ENCODE measurements around the gene EIF4H. TPM values are rescaled to one million over a fixed set of nuclear protein-coding genes. Genes with fewer than 3 reads are reported as not detected.

The EIF4H gene
- total and polyA plus RNA-seq, 2 donors (not counting 3 experiments of a cell fraction or from before 2014, with no cell fraction given): 406 to 415 TPM

- H3K9me1 ChIP-seq (replicated peaks; ENCODE audit: control insufficient read depth, extremely low read depth, insufficient read depth, low read length): no peaks in the 10 kb centered on the region
- H3K9me3 ChIP-seq (replicated peaks; ENCODE audit: control insufficient read depth, insufficient read depth, low read length): no peaks in the 10 kb centered on the region
- no TSS peak for BruUV-seq (replicated peaks)
- no peak overlapping the region for H3K4me3 ChIP-seq (replicated peaks in 1 of 3; ENCODE audit: insufficient read depth in 1 of 3, low read depth in 1 of 3, low read length in 3 of 3)
- H4K20me1 ChIP-seq (replicated peaks; ENCODE audit: control insufficient read depth, extremely low read depth, insufficient read depth, low read length): no peaks in the 10 kb centered on the region
- TF ChIP-seq JUN (IDR thresholded peaks at IDR 0.05; ENCODE audit: borderline replicate concordance, insufficient read depth, insufficient read length, low read depth) (no peak), GATA2 (IDR thresholded peaks at IDR 0.05; ENCODE audit: insufficient read depth, insufficient read length, low read depth, low read length) (no peak), MAX (IDR thresholded peaks at IDR 0.05; ENCODE audit: insufficient read depth, insufficient read length) (no peak), CTCF (IDR thresholded peaks at IDR 0.05; ENCODE audit: extremely low read depth in 1 of 2, insufficient read depth in 1 of 2, low read depth in 1 of 2, low read length in 2 of 2) (no peak), FOS (IDR thresholded peaks at IDR 0.05; ENCODE audit: borderline replicate concordance, insufficient read depth, low read length) (no peak), POLR2AphosphoS5 (IDR thresholded peaks at IDR 0.05; ENCODE audit: insufficient read depth, low read depth, low read length) (no peak), EZH2 (IDR thresholded peaks at IDR 0.05; ENCODE audit: borderline replicate concordance, low read depth, low read length, severe bottlenecking) (no peak), MYC (IDR thresholded peaks at IDR 0.05; ENCODE audit: low read depth, low read length) (no peak), POLR2A (IDR thresholded peaks at IDR 0.05; ENCODE audit: low read depth, low read length) (no peak)
- H3K4me1 ChIP-seq (ENCODE audit: control insufficient read depth, extremely low read depth, insufficient read depth, low read length): no peaks in the 10 kb centered on the region
- H3K79me2 ChIP-seq (ENCODE audit: control insufficient read depth, insufficient read depth, low read length): no peaks in the 10 kb centered on the region
- CTCF ChIA-PET: interaction anchor here (1.0 to 2.3 kb wide), 2 partner anchors 9 to 188 kb away, joined by 3 to 4 read pairs; no protein-coding TSS in a partner anchor
- dilution Hi-C loops (cut with MboI; ENCODE audit: extremely low pct_ligation_motif_present, low sequenced_read_pairs) (no loop called here), intact Hi-C loops (cut with micrococcal nuclease) (no loop called here)
- no peak overlapping the region for H2AFZ ChIP-seq (ENCODE audit: low read depth, low read length)
- POLR2A ChIA-PET: no interaction called here
- no peak overlapping the region for H3K4me2 ChIP-seq (ENCODE audit: insufficient read depth, low read length)
- H3K27me3 ChIP-seq (ENCODE audit: control insufficient read depth in 2 of 2, insufficient read depth in 2 of 2, low read length in 2 of 2): no peaks in the 10 kb centered on the region
- no peak for FAIRE-seq
- DNase-seq (ENCODE audit: low read depth, low spot score): no peak
- no peak overlapping the region for H3K9ac ChIP-seq (replicated peaks; ENCODE audit: extremely low read depth, insufficient read depth, low read length)
- H3K27ac ChIP-seq (ENCODE audit: insufficient read depth, low read depth, low read length): no peak overlapping the region
- no peaks in the 10 kb centered on the region for H3K36me3 ChIP-seq (ENCODE audit: control insufficient read depth in 2 of 2, extremely low read depth in 1 of 2, insufficient read depth in 2 of 2, low read length in 2 of 2)
Measured at GRCh38 chr7:74212661-74213060, 38.5 kb downstream of the EIF4H start.
